Activated T-cell treated with anti-CD3 and anti-CD28 coated beads, Interleukin-2, amount 50 U/mL, for 24 hours (primary cell): ENCODE data around the gene CFI.
"Not testable (repeated sequence)": the region's sequence is repeated elsewhere in the genome, so short reads cannot be mapped to it uniquely, and the experiment has no call there.

Experiments
- DNase-seq: peaks from one replicate; pipeline ENCODE4 v3.0.0-alpha.2; 2020
- H3K27ac Mint-ChIP-seq: 2 replicates; pipeline ENCODE4 v1.8.0; 2020; ENCODE audit warnings: mild to moderate bottlenecking, mixed read lengths
- H3K27me3 Mint-ChIP-seq: 2 replicates; pipeline ENCODE4 v1.8.0; 2020; ENCODE audit warnings: mixed read lengths
- H3K36me3 Mint-ChIP-seq: 2 replicates; pipeline ENCODE4 v1.8.0; 2020; ENCODE audit warnings: low read depth, mixed read lengths
- H3K4me1 Mint-ChIP-seq: 2 replicates; pipeline ENCODE4 v1.8.0; 2020; ENCODE audit warnings: low read depth, mixed read lengths
- H3K4me3 Mint-ChIP-seq: 2 replicates; pipeline ENCODE4 v1.8.0; 2020; ENCODE audit warnings: mild to moderate bottlenecking, moderate library complexity, mixed read lengths
- H3K9me3 Mint-ChIP-seq: 2 replicates; pipeline ENCODE4 v1.8.0; 2020; ENCODE audit warnings: mixed read lengths

CFI gene

DNA sequence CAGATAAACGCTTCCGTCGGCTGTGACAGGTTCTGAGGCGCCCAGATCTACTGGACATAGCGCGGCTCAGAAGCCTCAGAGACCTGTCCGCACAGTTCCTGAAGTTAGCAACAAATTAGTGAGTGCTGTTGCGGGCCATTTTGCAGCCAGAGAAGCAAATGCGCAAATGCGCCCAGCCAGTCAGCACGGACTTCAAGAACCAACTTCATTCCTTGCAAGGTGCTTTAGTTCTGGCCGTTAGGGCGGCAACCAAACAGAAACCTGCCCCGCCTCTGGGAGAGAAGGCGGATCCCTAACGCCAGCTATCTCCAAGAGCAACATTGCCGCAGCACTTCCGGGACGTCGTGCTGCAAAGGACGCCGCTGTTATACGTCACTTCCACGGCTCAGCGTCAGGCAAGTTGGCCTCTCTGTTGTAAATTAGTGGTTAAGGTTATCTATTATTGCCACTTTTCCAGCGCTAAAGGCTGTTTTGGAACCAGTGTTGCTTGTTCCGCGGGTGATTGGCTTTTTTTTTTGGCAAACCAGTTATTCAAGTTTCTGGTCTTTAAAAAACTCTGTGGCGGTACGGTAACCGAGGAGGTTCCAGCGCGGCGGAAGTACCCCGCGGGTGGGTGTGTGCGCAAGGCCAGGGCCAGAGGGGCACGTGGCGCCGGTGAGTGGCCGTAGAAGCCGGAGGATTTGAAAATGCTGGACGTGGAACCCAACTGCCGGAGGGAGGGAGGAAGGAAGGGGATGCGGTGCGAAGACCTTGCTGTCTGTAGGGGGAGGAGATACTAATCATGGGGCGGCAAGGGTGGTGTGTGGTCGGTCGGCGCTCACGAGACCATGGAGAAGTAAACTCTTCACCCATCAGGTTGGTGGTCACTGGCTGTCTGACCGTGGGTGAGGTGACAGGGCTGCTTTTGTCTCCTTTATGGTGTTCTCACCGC is 13.6 kb upstream of the CFI start, which contains the start of gene GAR1:
TSS of gene GAR1 (plus strand) at position 612 of the 931 bp plus-strand sequence. CDS start 403 bp downstream, outside the sequence.
- Mint-ChIP-seq H3K36me3 (peaks cover 50% of the 10 kb centered on the region), H3K9me3 (no peaks in the 10 kb centered on the region), H3K4me3 (peak within 1 kb of the TSS; percentile 100), H3K27me3 (no peaks in the 10 kb centered on the region), H3K4me1 (peaks cover 49% of the 10 kb centered on the region), H3K27ac (peak within 1 kb of the TSS; percentile 99)
- peak; percentile 87 for DNase-seq

DNA sequence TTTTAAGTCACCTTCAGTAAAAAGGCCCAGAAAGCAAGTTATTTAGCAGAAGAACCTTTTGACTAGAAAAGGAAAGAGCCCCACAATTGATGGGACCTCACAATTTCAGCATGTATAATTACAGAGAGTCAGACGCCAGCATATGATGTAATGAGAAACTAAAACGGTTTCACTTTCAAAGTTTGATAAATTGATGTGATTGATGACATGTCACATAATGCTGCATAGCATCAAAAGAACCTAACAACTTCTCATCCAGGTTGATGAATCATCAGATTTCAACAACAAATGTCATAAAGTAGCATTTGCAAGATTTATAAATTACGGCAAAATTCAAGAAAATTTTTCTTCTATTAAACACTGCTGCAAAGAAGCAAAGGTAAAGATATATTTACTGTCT is 9.9 kb upstream of the CFI start:
- H3K27me3 Mint-ChIP-seq, result peaks cover 5% of the 10 kb centered on the region
- peaks cover 15% of the 10 kb centered on the region for H3K4me1 Mint-ChIP-seq
- no peaks in the 10 kb centered on the region for H3K9me3 Mint-ChIP-seq
- no peak overlapping the region for H3K27ac Mint-ChIP-seq
- DNase-seq, result no peak
- peaks cover 14% of the 10 kb centered on the region for H3K36me3 Mint-ChIP-seq
- H3K4me3 Mint-ChIP-seq, result no peak overlapping the region

DNA sequence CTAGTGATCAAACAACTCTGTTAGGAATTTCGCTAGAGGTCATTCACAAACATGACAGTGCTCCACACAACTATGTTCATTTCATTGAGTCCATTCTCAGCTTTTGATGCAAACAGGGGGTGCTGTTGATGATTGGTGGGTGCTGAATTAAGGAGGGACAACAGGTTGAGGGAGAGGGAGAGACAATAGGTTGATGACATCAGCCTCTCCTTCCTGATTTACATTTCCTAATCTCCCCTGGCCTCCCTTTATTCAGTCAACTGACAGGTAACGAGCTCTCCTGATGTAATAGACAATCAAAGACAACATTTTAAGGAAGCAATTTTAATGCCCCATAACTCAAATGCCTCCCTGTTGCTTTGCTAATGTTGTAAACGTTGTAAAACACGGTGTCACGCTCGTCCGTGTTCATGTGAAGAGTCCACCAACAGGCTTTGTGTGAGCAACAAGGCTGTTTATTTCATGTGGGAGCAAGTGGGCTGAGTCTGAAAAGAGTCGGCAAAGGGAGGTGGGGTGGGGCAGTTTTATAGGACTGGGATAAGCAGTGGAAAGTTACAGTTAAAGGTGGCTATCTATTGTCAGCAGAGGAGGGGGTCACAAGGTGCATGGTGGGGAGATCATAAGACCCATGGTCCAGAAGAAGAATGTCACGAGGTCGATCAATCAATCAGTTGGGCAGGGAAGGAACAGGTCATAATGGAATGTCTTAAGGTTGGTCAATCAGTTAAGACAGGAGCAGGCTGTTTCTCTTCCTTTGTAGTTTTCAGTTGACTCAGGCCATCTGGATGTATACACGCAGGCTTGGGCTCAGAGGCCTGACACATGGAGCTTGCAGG is 9.0 kb upstream of the CFI start:
- Mint-ChIP-seq H3K4me1 (peaks cover 8% of the 10 kb centered on the region), H3K27ac (no peak overlapping the region), H3K4me3 (no peak overlapping the region), H3K9me3 (no peaks in the 10 kb centered on the region), H3K36me3 (peaks cover 5% of the 10 kb centered on the region), H3K27me3 (peaks cover 5% of the 10 kb centered on the region)
- no peak for DNase-seq

DNA sequence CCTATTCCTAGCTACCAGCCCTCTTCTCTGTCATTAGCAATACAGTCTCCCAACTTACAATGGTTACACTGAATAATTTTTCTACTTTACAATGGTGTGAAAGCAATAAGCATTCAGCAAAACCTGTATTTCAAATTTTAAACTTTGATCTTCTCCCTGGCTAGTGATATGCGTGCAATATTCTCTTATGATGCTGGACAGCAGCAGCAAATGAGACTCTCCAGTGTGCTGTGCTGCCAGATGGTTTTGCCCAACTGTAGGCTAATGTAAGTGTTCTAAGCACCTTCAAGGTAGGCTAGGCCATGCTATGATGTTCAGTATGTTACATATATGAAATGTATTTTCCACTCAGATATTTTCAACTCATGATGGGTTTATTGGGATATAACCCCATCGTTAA is 7.9 kb upstream of the CFI start:
- Mint-ChIP-seq H3K9me3 (no peaks in the 10 kb centered on the region), H3K4me1 (peaks cover 4% of the 10 kb centered on the region), H3K27ac (no peak overlapping the region), H3K4me3 (no peak overlapping the region), H3K36me3 (no peaks in the 10 kb centered on the region), H3K27me3 (peaks cover 5% of the 10 kb centered on the region)
- DNase-seq, result no peak

DNA sequence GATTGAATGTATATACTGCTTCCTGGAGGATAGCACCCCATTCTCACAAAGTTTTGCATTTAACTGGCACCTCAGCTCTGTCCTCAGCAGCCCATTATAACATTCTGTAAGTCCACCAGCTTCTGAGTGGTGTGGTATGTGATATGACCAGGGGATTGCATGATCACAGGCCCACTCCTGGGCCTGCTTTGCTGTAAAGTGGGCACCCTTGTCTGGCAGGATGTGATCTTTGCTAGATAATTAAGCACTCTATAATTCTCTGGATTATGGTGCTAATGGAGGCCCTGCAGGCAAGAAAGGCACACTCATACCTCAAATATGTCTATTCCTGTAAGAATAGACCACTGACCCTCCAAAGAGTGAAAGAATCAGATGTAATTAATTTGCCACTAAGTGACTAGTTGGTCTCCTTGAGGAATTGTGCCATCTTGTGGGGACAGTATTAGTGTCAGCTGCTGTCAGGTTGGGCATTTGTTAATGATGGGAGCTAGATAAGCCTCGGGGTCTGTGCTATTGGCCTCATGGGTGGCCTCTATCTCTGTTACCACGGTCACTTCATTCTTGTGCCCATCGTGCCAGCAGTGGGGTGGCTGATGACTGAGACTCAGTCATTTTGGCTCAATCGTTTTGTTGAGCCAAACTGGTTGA is 2.2 kb upstream of the CFI start:
- Mint-ChIP-seq H3K9me3 (no peaks in the 10 kb centered on the region), H3K27ac (no peak overlapping the region), H3K27me3 (peaks cover 5% of the 10 kb centered on the region), H3K4me3 (no peak overlapping the region), H3K4me1 (no peaks in the 10 kb centered on the region), H3K36me3 (no peaks in the 10 kb centered on the region)
- DNase-seq, result no peak

DNA sequence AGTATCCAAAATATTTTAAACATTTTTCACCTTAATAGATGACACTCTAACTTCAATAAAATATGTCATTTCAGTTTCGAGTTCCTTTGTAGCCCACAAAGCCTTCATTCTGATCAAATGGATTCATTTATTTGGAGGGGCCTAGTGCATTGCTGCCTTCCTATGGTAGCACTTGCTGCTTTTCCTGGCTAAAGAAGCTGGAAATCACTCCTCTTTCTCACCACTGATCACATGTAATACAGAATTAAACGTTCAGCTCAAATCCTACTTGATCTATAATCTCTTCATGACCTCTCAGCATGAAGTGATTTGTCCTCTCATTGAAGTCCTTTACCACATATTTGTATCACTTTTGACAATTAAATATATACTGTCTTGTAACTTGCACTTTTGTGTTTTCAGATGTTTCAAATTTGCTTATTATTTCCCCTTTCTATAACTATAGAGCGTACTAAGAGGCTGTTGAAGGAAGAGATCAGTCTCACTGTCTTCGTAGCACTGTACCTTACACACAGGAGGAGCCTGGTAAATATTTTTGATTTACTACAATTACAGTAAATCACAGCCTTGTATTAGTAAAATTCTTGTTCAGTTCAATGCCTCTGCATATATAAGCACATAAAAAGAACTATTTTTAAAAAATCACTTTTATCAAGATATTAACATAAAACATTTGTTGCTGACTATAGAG is 555 bp downstream of the CFI start:
- H3K9me3 Mint-ChIP-seq, result peaks cover 5% of the 10 kb centered on the region
- H3K4me1 Mint-ChIP-seq, result no peaks in the 10 kb centered on the region
- no peak overlapping the region for H3K4me3 Mint-ChIP-seq
- H3K27me3 Mint-ChIP-seq, result no peaks in the 10 kb centered on the region
- no peaks in the 10 kb centered on the region for H3K36me3 Mint-ChIP-seq
- DNase-seq, result no peak
- no peak overlapping the region for H3K27ac Mint-ChIP-seq

DNA sequence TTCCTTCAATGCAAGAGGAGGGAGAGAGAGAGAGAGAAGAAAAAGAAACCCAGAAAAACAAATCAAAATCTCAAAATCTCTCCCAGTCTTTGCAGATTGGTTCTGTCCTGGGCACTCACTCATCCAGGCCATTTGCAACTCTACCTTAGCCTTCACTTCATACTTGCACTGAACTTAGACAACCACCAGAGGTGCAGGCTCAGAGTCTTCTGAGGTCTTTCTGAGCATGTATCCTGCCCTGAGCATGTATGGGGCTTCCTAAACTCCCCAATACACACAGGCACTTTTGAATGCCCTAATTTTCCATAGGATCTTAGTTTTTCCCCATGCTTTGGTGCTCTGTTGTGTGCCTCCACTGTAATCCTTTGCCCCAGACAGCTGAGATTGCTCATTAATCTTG is 2.9 kb downstream of the CFI start:
- H3K27me3 Mint-ChIP-seq, result peaks cover 4% of the 10 kb centered on the region
- no peaks in the 10 kb centered on the region for H3K36me3 Mint-ChIP-seq
- no peak for DNase-seq
- H3K27ac Mint-ChIP-seq, result no peak overlapping the region
- no peaks in the 10 kb centered on the region for H3K4me1 Mint-ChIP-seq
- H3K9me3 Mint-ChIP-seq, result peaks cover 17% of the 10 kb centered on the region
- H3K4me3 Mint-ChIP-seq, result no peak overlapping the region

DNA sequence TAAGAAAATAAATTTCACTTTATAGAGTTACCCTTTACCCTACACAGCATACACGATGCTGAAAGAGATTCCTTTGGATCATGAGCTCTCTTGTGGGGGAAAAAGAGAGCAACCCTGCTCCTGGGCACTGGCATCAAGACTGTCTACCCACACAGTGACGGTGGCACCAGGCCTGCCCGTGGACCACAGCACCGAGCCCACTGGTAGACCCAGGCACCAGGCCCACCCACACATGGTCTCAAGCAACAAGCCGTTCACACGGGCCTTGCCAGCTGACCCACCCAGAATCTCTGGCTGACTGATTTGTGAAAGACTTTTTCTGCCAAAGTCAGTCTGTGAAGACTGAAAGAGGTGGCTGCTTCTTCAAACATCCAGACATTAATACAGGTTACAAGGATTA is 6.7 kb downstream of the CFI start:
- Mint-ChIP-seq H3K36me3 (no peaks in the 10 kb centered on the region), H3K4me3 (no peak overlapping the region), H3K27ac (no peak overlapping the region), H3K9me3 (peaks cover 20% of the 10 kb centered on the region), H3K4me1 (no peaks in the 10 kb centered on the region), H3K27me3 (peaks cover 5% of the 10 kb centered on the region)
- no peak for DNase-seq

DNA sequence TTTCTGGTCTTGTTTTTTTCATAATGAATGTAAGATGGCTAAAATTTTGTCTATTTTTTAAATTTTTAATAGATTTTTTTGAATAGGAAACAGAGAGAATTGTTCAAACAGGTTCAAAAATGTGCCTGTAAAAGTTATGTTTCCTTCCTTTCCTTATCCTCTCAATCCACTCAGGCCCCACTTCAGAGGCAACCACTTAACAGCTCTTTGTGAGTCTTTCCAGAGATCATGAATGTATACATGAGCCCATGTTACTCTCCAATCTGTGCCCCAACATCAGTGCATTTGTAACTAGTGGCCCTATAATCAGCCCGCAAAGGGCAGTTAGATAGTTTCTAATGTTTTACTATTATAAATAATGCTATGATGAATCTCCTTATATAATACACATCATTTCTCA is 14.0 kb downstream of the CFI start:
- Mint-ChIP-seq H3K4me3 (no peak overlapping the region), H3K9me3 (peaks cover 13% of the 10 kb centered on the region), H3K27me3 (no peaks in the 10 kb centered on the region), H3K27ac (no peak overlapping the region), H3K36me3 (peaks cover 2% of the 10 kb centered on the region), H3K4me1 (no peaks in the 10 kb centered on the region)
- DNase-seq, result no peak

DNA sequence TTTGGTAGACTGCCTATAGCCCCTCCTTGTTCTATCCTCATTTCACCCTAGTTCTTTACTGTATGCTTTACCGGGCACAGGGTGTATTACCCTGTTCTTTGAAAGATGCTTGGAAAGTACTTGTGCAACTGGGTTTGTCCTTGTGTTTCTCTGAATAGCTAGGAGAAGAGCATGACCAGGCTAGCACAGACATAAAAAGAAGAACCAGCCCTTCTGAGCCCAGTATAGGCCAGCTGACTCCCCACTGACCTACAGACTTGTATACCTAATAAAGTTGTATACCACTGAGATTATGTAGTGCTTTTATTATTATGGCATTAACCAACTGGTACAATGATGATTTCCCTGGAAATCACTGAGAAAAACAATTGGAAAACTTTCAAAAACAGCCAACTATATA is 15.0 kb downstream of the CFI start:
- Mint-ChIP-seq H3K36me3 (peaks cover 2% of the 10 kb centered on the region), H3K27ac (no peak overlapping the region), H3K27me3 (no peaks in the 10 kb centered on the region), H3K9me3 (peaks cover 13% of the 10 kb centered on the region), H3K4me3 (no peak overlapping the region), H3K4me1 (no peaks in the 10 kb centered on the region)
- no peak for DNase-seq

DNA sequence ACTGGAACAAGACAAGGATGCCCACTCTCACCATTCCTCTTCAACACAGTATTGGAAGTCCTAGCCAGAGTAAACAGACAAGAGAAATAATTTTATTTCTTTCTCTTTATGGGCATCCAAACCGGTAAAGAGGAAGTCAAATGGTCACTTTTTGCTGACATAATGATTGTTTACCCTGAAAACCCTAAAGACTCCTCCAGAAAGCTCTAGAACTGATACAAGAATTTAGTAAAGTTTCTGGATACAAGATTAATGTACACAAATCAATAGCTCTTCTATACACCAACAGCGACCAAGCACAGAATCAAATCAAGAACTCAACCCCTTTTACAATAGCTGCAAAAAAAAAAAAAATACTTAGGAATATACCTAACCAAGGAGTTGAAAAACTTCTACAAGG is 19.7 kb downstream of the CFI start:
- not testable (repeated sequence) for H3K4me3 Mint-ChIP-seq, DNase-seq, H3K9me3 Mint-ChIP-seq, H3K27ac Mint-ChIP-seq, H3K27me3 Mint-ChIP-seq, H3K36me3 Mint-ChIP-seq, H3K4me1 Mint-ChIP-seq

DNA sequence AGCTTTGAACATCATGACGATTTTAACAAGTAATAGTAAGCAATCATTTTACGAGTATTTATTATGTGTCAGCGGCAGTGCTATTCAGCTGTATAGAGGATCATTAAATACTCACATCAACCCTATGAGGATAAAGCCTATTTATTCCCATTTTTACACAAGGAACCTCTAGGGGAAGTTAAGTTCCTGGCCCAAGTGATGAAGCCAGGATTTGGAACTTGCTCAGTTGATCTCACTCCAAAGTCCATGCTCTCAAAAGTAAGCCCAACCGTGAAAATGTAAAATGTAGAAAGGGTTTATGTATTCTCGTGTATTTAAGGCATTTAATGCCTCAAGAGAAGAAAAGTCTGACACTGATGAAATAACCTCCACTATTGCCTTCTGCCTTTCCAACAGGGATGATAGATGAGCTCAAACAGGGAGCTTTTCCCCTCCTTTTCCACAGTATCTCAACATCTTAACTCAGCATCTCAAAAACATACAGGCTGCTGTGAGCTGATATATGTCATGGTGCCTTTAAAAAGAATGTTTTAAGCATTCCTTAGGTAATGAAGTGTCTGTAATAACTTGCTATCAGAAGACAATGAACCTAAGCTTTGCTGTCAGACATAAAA is 36.9 kb downstream of the CFI start:
- Mint-ChIP-seq H3K36me3 (no peaks in the 10 kb centered on the region), H3K9me3 (no peaks in the 10 kb centered on the region), H3K4me3 (no peak overlapping the region), H3K27me3 (peaks cover 31% of the 10 kb centered on the region), H3K27ac (no peak overlapping the region), H3K4me1 (peaks cover 13% of the 10 kb centered on the region)
- no peak for DNase-seq

DNA sequence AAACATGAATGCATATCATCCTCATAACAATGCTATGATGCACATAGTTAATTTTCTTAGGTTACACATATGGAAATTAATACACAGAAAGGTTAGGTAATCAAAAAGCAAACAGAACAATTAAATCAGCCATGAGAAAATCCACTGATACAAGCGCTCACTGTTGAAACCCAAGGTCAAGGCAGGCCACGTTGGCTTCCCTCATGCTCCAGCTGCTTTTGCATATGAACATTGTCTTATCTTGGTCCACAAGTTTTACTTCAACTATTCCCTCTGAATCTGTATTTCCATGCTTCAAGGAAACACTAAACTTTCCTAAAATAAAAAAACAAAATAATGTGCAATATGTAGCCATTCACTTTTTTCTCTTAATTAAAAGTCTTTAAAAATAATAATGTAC is 37.4 kb downstream of the CFI start:
- H3K9me3 Mint-ChIP-seq, result no peaks in the 10 kb centered on the region
- no peak for DNase-seq
- peaks cover 27% of the 10 kb centered on the region for H3K27me3 Mint-ChIP-seq
- H3K36me3 Mint-ChIP-seq, result no peaks in the 10 kb centered on the region
- no peak overlapping the region for H3K4me3 Mint-ChIP-seq
- H3K27ac Mint-ChIP-seq, result no peak overlapping the region
- H3K4me1 Mint-ChIP-seq, result peaks cover 13% of the 10 kb centered on the region

DNA sequence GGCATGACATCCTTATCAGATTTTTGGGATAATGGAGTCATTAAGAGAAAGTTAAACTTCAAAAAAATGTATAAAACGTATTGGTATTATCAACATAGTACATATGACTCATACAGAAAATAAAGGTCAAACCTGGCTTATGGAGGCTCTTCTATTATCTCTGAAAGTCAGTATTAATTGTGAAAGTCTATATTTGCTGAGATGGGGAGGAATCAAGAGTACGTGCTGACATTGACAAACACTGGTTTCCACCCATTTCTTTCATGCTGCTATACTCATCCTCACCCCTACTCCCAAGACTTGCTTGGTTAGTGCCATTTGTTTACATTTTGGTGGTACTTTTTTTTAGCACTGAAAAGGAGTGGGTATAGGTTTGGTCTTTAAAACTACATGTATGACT is 41.1 kb downstream of the CFI start:
- H3K4me1 Mint-ChIP-seq, result peaks cover 13% of the 10 kb centered on the region
- H3K27me3 Mint-ChIP-seq, result peaks cover 23% of the 10 kb centered on the region
- H3K4me3 Mint-ChIP-seq, result no peak overlapping the region
- no peak for DNase-seq
- H3K9me3 Mint-ChIP-seq, result no peaks in the 10 kb centered on the region
- H3K27ac Mint-ChIP-seq, result peak overlapping the region; percentile 51
- H3K36me3 Mint-ChIP-seq, result no peaks in the 10 kb centered on the region
